ENCODE data around the gene SPC24.
A peak's percentile ranks its signal among the peaks of the same experiment; 100 is the strongest.
"Not testable (repeated sequence)": the region's sequence is repeated elsewhere in the genome, so short reads cannot be mapped to it uniquely, and the experiment has no call there.

Gene SPC24

DNA sequence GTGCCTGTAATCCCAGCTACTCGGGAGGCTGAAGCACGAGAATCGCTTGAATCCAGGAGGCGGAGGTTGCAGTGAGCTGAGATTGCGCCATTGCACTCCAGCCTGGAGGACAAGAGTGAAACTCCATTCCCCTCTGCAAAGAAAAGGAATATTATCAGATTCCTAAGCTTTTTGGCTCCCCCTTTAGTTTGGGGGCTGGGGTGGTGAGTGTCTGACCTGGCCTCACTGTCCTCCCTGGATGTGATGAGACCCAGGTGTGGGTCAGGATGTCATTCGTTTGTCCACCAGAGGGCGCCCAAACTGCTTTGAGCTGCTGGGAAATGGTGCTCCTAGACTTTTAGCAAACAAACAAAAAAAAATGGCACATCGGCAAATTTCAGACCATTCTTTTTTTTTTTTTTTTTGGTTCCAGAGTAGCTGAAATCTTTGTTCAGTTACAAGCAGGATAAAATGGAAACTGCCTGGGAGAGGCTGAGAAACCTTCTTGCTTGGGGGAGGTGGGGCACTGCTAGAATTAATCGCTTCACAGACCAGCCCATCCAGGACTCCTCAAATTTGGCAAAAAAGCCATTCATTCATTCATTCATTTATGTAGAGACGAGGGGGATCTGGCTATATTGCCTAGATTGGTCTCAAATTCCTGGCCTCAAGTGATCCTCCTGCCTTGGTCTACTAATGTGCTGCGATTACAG, 29.4 kb downstream of the SPC24 start:
- DNase-seq (ENCODE audit: low spot score) = peak; percentile 72

DNA sequence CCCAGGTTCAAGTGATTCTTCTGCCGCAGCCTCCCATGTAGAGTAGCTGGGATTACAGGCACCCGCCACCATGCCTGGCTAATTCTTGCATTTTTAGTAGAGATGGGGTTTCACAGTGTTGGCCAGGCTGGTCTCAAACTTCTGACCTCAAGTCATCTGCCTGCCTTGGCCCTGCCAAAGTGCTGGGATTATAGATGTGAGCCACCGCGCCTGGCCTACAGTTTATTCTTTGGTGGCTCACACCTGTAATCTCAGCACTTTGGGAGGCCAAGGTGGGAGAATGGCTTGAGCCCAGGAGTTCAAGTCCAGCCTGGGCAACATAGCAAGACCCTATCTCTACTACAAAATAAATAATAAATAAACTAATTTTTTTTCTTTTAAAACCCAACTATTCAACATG, 31.4 kb downstream of the SPC24 start:
- not testable (repeated sequence) for DNase-seq (ENCODE audit: low spot score)

- DNase-seq (ENCODE audit: low spot score) = no peak
These were observed 32.5 kb downstream of the SPC24 start for GRCh38 chr19:11123114-11123513.

DNA sequence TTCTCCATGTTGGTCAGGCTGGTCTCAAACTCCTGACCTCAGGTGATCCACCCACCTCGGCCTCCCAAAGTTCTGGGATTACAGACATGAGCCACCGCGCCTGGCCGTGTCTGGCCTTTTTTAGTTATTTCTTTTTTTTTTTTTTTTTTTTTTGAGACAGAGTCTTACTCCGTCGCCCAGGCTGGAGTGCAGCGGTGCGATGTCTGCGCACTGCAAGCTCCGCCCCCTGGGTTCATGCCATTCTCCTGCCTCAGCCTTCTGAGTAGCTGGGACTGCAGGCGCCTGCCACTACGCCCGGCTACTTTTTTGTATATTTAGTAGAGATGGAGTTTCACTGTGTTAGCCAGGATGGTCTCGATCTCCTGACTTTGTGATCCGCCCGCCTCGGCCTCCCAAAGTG, 33.6 kb downstream of the SPC24 start:
- not testable (repeated sequence) for DNase-seq (ENCODE audit: low spot score)

- no peak for DNase-seq (ENCODE audit: low spot score)
These were observed 39.1 kb downstream of the SPC24 start for GRCh38 chr19:11116507-11116906.

GRCh38 chr19:11115895-11116446, 39.6 kb downstream of the SPC24 start:
- DNase-seq (ENCODE audit: low spot score) = no peak

GRCh38 chr19:11115042-11115441, 40.5 kb downstream of the SPC24 start:
- DNase-seq (ENCODE audit: low spot score) = no peak

GRCh38 chr19:11113140-11113708, 42.4 kb downstream of the SPC24 start:
- no peak for DNase-seq (ENCODE audit: low spot score)

GRCh38 chr19:11111771-11112144, 43.8 kb downstream of the SPC24 start:
- DNase-seq (ENCODE audit: low spot score) = no peak

- DNase-seq (ENCODE audit: low spot score) = no peak
These were observed 44.3 kb downstream of the SPC24 start for GRCh38 chr19:11111117-11111770.

GRCh38 chr19:11108746-11109145, 46.8 kb downstream of the SPC24 start:
- no peak for DNase-seq (ENCODE audit: low spot score)

GRCh38 chr19:11106477-11106876, 49.1 kb downstream of the SPC24 start:
- no peak for DNase-seq (ENCODE audit: low spot score)

DNA sequence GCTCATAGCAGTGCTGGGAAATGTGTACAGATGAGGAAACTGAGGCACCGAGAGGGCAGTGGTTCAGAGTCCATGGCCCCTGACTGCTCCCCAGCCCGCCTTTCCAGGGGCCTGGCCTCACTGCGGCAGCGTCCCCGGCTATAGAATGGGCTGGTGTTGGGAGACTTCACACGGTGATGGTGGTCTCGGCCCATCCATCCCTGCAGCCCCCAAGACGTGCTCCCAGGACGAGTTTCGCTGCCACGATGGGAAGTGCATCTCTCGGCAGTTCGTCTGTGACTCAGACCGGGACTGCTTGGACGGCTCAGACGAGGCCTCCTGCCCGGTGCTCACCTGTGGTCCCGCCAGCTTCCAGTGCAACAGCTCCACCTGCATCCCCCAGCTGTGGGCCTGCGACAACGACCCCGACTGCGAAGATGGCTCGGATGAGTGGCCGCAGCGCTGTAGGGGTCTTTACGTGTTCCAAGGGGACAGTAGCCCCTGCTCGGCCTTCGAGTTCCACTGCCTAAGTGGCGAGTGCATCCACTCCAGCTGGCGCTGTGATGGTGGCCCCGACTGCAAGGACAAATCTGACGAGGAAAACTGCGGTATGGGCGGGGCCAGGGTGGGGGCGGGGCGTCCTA, 50.5 kb downstream of the SPC24 start:
- no peak for DNase-seq (ENCODE audit: low spot score)

GRCh38 chr19:11103667-11104066, 51.9 kb downstream of the SPC24 start:
- DNase-seq (ENCODE audit: low spot score) = not testable (repeated sequence)

DNA sequence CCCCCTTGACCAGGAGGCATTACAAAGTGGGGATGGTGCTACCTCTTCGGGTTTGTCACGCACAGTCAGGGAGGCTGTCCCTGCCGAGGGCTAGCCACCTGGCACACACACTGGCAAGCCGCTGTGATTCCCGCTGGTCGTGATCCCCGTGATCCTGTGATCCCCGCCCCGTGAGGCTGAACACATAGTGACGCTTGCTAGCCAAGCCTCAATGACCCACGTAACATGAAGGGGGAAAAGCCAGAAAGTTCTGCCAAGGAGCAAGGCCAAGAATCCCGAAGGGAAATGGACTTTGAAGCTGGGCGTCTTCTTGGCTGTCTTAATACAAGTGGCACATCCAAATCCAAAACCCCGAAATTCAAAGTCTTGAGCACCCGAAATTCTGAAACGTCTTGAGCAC, 52.6 kb downstream of the SPC24 start:
- no peak for DNase-seq (ENCODE audit: low spot score)

DNA sequence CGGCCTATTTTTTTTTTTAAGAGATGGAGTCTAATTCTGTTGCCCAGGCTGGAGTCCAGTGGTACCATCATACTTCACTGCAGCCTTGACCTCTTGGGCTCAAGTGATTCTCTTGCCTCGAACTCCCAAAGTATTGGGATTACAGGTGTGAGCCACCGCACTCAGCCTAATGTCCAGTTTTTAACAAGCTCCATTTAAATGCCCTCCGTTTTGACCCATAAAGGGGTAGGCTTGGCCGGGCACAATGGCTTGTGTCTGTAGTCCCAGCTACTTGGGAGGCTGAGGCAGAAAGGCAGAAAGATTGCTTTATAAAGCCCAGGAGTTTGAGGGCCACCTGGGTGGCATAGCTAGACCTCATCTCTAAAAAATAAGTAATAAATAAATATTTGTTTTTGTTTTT, 54.5 kb downstream of the SPC24 start:
- DNase-seq (ENCODE audit: low spot score) = no peak

DNA sequence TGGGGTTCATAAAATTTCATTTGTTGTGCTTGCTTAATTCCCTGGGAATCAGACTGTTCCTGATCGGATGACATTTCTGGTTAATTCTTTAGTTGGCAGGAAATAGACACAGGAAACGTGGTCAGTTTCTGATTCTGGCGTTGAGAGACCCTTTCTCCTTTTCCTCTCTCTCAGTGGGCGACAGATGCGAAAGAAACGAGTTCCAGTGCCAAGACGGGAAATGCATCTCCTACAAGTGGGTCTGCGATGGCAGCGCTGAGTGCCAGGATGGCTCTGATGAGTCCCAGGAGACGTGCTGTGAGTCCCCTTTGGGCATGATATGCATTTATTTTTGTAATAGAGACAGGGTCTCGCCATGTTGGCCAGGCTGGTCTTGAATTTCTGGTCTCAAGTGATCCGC, 55.5 kb downstream of the SPC24 start:
- no peak for DNase-seq (ENCODE audit: low spot score)

- DNase-seq (ENCODE audit: low spot score) = no peak
These were observed 56.7 kb downstream of the SPC24 start for GRCh38 chr19:11098861-11099260.

- DNase-seq (ENCODE audit: low spot score) = no peak
These were observed 57.3 kb downstream of the SPC24 start for GRCh38 chr19:11098327-11098726.

GRCh38 chr19:11097367-11097766, 58.2 kb downstream of the SPC24 start:
- DNase-seq (ENCODE audit: low spot score) = not testable (repeated sequence)

GRCh38 chr19:11096210-11096841, 59.3 kb downstream of the SPC24 start:
- peak; percentile 30 for DNase-seq (ENCODE audit: low spot score)

Measured in CD4-positive, alpha-beta T cell treated with Interleukin-6 at 100 ng/mL for 8 hours (primary cell).